Activated naive CD8-positive, alpha-beta T cell treated with anti-CD3 and anti-CD28 coated beads, Interleukin-2, amount 10 ng/mL, durations not matched to agents 7 days and 5 days (primary cell): ENCODE measurements around the gene R3HDM2. TPM values are rescaled to one million over a fixed set of nuclear protein-coding genes. Genes with fewer than 3 reads are reported as not detected.
"Not testable (repeated sequence)": the region's sequence is repeated elsewhere in the genome, so short reads cannot be mapped to it uniquely, and the experiment has no call there.

Source experiments
- ATAC-seq: fragments of 150-1000 bp; cut with Tn5 transposase; one replicate; pipeline ENCODE4 v1.10.0; 2021; ENCODE audit warnings: low read depth, moderate library complexity
- POLR2A ChIA-PET: fragments of 350-600 bp; sonication (Branson Sonifier 250); formaldehyde crosslinking; loops from one replicate; lab custom pipeline; 2021; ENCODE audit warnings: antibody characterized with exemption; lab: Charles Lee
- DNase-seq: peaks from one replicate; pipeline ENCODE4 v3.0.0; 2021
- H3K27ac Mint-ChIP-seq: one replicate; pipeline ENCODE4 v1.8.0; 2022; ENCODE audit warnings: mild to moderate bottlenecking, mixed read lengths
- H3K27me3 Mint-ChIP-seq: one replicate; pipeline ENCODE4 v1.8.0; 2022; ENCODE audit warnings: mild to moderate bottlenecking, moderate library complexity, mixed read lengths
- H3K36me3 Mint-ChIP-seq: one replicate; pipeline ENCODE4 v1.8.0; 2021; ENCODE audit warnings: mild to moderate bottlenecking, mixed read lengths
- H3K4me1 Mint-ChIP-seq: one replicate; pipeline ENCODE4 v1.8.0; 2021; ENCODE audit warnings: mixed read lengths
- H3K4me3 Mint-ChIP-seq: one replicate; pipeline ENCODE4 v1.8.0; 2022; ENCODE audit warnings: mild to moderate bottlenecking, moderate library complexity, mixed read lengths
- H3K9me3 Mint-ChIP-seq: one replicate; pipeline ENCODE4 v1.8.0; 2021; ENCODE audit warnings: mixed read lengths
- total RNA-seq, 2 experiments: library from RNA; stranded (reverse); gene quantifications; one replicate each; pipeline ENCODE4 v1.2.3, GENCODE V29; 2021

The R3HDM2 gene
- total RNA-seq, 2 experiments from 2014 or later, result 91.5 to 97.1 TPM

DNA sequence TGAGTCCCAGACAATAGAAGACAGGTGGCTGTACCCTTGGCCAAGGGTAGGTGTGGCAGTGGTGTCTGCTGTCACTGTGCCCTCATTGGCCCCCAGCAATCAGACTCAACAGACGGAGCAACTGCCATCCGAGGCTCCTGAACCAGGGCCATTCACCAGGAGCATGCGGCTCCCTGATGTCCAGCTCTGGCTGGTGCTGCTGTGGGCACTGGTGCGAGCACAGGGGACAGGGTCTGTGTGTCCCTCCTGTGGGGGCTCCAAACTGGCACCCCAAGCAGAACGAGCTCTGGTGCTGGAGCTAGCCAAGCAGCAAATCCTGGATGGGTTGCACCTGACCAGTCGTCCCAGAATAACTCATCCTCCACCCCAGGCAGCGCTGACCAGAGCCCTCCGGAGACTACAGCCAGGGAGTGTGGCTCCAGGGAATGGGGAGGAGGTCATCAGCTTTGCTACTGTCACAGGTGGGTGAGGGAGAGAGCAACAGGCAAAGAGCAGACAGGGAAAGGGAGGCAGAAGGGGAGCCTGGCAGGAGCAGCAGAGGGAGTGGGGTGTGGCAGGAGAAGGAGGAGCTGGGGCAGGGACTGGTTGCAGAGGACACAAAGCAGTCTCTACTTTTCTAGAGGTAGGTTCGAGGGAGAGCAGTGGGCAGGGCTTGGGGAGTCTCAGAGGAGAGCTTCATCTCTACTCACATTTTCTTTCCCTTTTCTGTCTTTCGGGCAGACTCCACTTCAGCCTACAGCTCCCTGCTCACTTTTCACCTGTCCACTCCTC is 24.7 kb upstream of the R3HDM2 start:
- peak overlapping the region; percentile 76 for H3K27ac Mint-ChIP-seq
- H3K4me1 Mint-ChIP-seq, result peaks cover 20% of the 10 kb centered on the region
- ATAC-seq, result no peak

DNA sequence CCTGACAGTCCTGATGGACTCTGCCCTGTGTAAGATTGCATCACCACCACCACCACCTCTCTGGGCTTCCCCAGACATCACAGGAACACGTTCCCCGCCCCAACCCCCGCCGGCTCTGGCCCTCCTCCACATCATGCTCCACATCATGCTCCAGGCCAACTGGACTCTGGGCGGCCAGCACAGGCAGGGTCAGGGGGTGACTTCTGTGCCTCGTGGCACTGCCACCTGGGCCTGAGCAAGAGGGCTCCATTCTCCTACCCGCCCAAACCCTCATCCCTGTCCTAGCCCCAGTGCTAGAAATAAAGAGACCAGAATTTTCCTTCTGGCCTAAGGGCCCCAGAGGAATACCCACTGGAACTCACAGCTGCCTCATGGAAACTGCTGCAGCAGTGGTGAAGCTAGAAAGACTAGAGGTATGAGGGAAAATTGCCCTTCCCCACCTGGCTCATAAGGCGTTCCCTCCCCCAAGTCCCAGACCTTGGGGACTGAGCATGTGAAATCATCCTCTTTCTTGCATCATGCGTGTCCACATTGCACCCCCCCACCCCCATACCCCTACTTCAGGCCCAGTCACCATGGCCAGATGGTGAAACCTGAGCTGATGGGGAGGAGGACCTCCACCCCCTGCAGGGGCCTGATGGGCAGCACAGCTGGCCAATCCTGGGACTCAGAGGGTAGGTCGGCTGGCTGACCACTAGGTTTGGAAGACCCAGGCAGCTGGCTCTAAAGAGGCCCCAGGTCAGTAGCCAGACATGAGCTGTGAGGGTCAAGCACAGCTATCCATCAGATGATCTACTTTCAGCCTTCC is 23.9 kb upstream of the R3HDM2 start, which contains the start of gene INHBE:
Gene INHBE, plus strand, starts transcription at position 742 of the 808 bp plus-strand sequence. CDS start 230 bp downstream, outside the sequence.
- H3K27ac Mint-ChIP-seq, result peak within 1 kb of the TSS; percentile 76
- POLR2A ChIA-PET, result interaction anchor here (1.1 kb wide), 1 partner anchor 65 kb away, joined by 3 read pairs; the partner anchor contains the start of gene DDIT3
- peaks cover 19% of the 10 kb centered on the region for H3K4me1 Mint-ChIP-seq
- H3K36me3 Mint-ChIP-seq, result no peaks in the 10 kb centered on the region
- DNase-seq (no peak), ATAC-seq (no peak)
- peaks cover 1% of the 10 kb centered on the region for H3K27me3 Mint-ChIP-seq
- peak within 1 kb of the TSS; percentile 79 for H3K4me3 Mint-ChIP-seq
- H3K9me3 Mint-ChIP-seq, result no peaks in the 10 kb centered on the region

More for the DNA sequence above, 24.7 kb upstream of the R3HDM2 start:
- Mint-ChIP-seq H3K9me3 (no peaks in the 10 kb centered on the region), H3K27me3 (peaks cover 6% of the 10 kb centered on the region), H3K4me3 (peak overlapping the region; percentile 79), H3K36me3 (no peaks in the 10 kb centered on the region)
- DNase-seq, result no peak
- POLR2A ChIA-PET, result interaction anchor here (1.1 kb wide), 1 partner anchor 65 kb away, joined by 3 read pairs; the partner anchor contains the start of gene DDIT3

DNA sequence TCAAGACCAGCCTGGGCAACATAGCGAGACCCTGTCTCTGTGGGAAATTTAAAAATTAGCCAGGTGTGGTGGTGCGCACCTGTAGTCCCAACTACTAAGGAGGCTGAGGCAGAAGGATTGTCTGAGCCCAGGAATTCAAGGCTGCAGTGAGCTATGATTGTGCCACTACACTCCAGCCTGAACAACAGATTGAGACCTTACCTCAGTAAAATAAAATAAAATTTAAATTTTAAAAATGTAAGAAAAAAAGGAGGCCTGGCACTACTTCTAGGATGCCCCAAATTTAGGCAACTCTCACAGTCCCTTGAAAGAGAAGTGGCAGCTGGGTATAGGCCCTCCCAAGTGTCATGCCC is 23.3 kb upstream of the R3HDM2 start:
- Mint-ChIP-seq H3K4me1 (peaks cover 16% of the 10 kb centered on the region), H3K4me3 (no peak overlapping the region), H3K9me3 (no peaks in the 10 kb centered on the region), H3K27me3 (no peaks in the 10 kb centered on the region), H3K27ac (no peak overlapping the region), H3K36me3 (no peaks in the 10 kb centered on the region)
- no peak for ATAC-seq
- POLR2A ChIA-PET, result no interaction called here
- DNase-seq, result no peak

DNA sequence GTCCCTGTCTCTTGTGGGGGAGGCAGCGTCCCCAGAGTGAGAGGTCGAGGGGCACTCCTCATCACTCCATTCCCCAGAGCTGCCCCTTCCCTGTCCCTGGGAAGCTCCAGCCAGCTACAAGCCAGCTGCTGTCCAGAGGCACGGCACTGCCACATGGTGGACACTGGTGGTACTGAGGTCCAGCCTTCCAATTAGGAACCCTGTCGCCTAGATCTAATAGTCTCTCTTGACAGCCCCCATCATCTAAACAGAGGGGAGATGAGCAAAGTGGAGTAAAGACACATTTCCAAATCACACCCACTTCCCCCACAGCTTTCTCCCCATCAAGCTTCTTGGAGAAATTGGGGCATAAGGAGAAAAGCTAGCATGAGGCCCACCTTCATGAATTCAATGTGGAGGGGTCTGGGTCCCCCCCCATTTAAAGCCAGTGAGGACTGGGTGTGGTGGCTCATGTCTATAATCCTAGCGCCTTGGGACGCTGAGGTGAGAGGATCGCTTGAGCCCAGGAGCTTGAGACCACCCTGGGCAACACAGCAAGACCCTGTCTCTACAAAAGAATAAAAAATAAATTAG is 22.2 kb upstream of the R3HDM2 start:
- Mint-ChIP-seq H3K9me3 (no peaks in the 10 kb centered on the region), H3K27ac (peak overlapping the region; percentile 47), H3K27me3 (no peaks in the 10 kb centered on the region), H3K4me1 (peaks cover 12% of the 10 kb centered on the region), H3K36me3 (no peaks in the 10 kb centered on the region), H3K4me3 (no peak overlapping the region)
- ATAC-seq, result peak; percentile 38
- POLR2A ChIA-PET, result interaction anchor here (1.2 to 1.7 kb wide), 3 partner anchors 9 to 23 kb away, joined by 4 to 8 read pairs (median 5); partner anchors contain the start of gene INHBC
- peak; percentile 70 for DNase-seq

DNA sequence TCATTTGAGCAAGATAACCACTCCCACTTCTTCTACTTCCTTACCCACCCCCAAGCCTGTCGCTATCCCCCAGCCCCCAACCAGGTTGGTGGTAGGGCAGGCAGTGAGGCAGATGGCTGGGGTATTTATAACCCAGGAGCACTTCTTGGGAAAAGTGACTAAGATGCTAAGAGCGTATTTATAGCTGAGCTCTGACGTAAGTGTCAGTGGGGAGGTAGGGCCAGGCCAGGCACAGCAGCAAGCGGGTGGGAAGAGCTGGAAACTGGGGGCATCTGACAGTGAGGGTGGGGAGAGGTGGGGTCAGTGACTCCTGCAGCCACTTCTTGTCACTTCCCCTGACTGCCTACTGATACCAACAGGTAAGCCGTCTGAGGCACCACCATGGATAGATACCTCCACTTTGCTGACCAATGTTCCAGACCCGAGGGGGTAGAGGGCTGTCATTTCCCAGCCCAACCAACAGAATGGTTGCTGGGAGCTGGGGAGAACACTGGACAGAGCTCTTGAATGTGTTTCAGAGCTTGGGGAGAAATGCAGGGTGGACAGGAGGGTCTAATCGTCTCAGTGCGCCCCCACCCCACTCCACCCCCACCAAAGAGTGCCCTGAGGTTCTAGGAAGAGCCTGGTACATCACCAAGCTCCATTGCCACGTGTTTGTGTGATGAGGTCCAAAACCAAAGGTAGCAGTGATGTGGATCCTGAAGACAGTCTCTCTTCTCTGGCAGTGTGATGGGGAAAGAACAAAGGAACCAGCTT is 21.5 kb upstream of the R3HDM2 start:
- H3K27me3 Mint-ChIP-seq, result no peaks in the 10 kb centered on the region
- H3K27ac Mint-ChIP-seq, result no peak overlapping the region
- no peaks in the 10 kb centered on the region for H3K9me3 Mint-ChIP-seq
- no peaks in the 10 kb centered on the region for H3K36me3 Mint-ChIP-seq
- DNase-seq, result no peak
- H3K4me3 Mint-ChIP-seq, result no peak overlapping the region
- peaks cover 12% of the 10 kb centered on the region for H3K4me1 Mint-ChIP-seq
- POLR2A ChIA-PET, result interaction anchor here (1.2 to 1.7 kb wide), 3 partner anchors 9 to 22 kb away, joined by 4 to 8 read pairs (median 5); partner anchors contain the start of gene INHBC
- ATAC-seq, result no peak

DNA sequence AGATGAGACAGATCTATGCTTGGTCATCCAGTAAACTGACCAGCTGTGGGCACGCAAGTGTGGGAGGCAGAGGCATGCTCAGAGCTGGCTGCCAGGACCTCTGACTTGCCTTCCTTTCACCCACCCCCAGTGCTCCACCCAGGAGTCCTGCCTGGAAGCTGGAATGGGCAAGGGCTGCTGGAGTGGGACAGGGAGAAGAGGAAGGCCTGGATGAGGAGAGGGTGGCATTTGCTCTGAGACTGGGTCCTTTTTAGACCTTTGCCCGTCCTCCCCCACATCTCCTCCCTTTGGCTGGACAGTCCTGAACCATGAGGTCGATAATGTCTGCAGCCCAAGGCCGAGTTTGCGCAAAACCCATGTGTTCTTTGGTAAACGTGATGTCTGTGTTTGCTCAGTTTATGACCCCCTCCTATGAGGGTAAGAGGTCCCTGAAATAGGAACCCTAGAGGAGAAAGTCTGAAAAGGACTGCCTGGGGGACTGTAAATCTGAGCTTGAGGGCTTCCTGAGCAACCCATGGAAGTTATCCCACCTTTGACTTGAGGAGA is 20.5 kb upstream of the R3HDM2 start:
- POLR2A ChIA-PET, result no interaction called here
- Mint-ChIP-seq H3K4me3 (no peak overlapping the region), H3K27ac (no peak overlapping the region), H3K36me3 (no peaks in the 10 kb centered on the region), H3K4me1 (peaks cover 12% of the 10 kb centered on the region), H3K27me3 (no peaks in the 10 kb centered on the region), H3K9me3 (no peaks in the 10 kb centered on the region)
- DNase-seq (no peak), ATAC-seq (no peak)

DNA sequence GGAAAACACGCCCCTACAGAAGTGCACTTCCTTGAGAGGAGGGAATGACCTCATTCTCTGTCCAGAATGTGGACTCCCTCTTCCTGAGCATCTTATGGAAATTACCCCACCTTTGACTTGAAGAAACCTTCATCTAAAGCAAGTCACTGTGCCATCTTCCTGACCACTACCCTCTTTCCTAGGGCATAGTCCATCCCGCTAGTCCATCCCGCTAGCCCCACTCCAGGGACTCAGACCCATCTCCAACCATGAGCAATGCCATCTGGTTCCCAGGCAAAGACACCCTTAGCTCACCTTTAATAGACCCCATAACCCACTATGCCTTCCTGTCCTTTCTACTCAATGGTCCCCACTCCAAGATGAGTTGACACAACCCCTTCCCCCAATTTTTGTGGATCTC is 19.2 kb upstream of the R3HDM2 start:
- POLR2A ChIA-PET, result no interaction called here
- Mint-ChIP-seq H3K4me3 (no peak overlapping the region), H3K27ac (no peak overlapping the region), H3K4me1 (peaks cover 9% of the 10 kb centered on the region), H3K27me3 (no peaks in the 10 kb centered on the region), H3K36me3 (no peaks in the 10 kb centered on the region), H3K9me3 (no peaks in the 10 kb centered on the region)
- DNase-seq (no peak), ATAC-seq (no peak)

DNA sequence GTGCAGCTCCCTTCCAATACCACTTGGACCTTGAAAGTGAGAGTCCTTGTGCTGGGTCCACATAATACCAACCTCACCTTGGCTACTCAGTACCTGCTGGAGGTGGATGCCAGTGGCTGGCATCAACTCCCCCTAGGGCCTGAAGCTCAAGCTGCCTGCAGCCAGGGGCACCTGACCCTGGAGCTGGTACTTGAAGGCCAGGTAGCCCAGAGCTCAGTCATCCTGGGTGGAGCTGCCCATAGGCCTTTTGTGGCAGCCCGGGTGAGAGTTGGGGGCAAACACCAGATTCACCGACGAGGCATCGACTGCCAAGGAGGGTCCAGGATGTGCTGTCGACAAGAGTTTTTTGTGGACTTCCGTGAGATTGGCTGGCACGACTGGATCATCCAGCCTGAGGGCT is 18.5 kb upstream of the R3HDM2 start:
- Mint-ChIP-seq H3K27me3 (no peaks in the 10 kb centered on the region), H3K4me3 (no peak overlapping the region), H3K9me3 (no peaks in the 10 kb centered on the region), H3K27ac (no peak overlapping the region), H3K4me1 (peaks cover 9% of the 10 kb centered on the region), H3K36me3 (no peaks in the 10 kb centered on the region)
- POLR2A ChIA-PET, result interaction anchor here (0.6 to 1.5 kb wide), 2 partner anchors 14 to 15 kb away, joined by 3 to 5 read pairs; no protein-coding TSS in a partner anchor
- no peak for DNase-seq
- no peak for ATAC-seq

DNA sequence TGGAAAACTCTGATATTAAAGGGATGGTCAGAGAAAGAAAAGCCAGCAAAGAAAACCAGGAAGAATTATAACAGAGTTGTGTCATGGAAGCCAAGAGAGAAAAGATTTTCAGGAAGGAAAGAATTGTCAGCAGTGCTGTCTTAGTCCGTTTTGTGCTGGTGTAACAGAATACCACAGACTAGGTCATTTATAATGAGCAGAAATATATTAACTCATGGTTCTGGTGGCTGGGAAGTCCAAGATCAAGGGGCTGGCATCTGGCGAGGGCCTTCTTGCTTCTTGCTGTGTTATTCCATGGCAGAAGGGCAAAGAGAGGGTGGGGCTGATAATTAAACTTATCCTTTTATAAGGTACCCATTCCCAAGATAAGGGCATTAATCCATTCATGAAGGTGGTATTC is 17.8 kb upstream of the R3HDM2 start:
- no peaks in the 10 kb centered on the region for H3K36me3 Mint-ChIP-seq
- peaks cover 9% of the 10 kb centered on the region for H3K4me1 Mint-ChIP-seq
- DNase-seq (no peak), ATAC-seq (no peak)
- POLR2A ChIA-PET, result interaction anchor here (0.6 to 1.5 kb wide), 2 partner anchors 13 to 15 kb away, joined by 3 to 5 read pairs; no protein-coding TSS in a partner anchor
- H3K4me3 Mint-ChIP-seq, result no peak overlapping the region
- H3K27me3 Mint-ChIP-seq, result no peaks in the 10 kb centered on the region
- H3K9me3 Mint-ChIP-seq, result no peaks in the 10 kb centered on the region
- no peak overlapping the region for H3K27ac Mint-ChIP-seq

DNA sequence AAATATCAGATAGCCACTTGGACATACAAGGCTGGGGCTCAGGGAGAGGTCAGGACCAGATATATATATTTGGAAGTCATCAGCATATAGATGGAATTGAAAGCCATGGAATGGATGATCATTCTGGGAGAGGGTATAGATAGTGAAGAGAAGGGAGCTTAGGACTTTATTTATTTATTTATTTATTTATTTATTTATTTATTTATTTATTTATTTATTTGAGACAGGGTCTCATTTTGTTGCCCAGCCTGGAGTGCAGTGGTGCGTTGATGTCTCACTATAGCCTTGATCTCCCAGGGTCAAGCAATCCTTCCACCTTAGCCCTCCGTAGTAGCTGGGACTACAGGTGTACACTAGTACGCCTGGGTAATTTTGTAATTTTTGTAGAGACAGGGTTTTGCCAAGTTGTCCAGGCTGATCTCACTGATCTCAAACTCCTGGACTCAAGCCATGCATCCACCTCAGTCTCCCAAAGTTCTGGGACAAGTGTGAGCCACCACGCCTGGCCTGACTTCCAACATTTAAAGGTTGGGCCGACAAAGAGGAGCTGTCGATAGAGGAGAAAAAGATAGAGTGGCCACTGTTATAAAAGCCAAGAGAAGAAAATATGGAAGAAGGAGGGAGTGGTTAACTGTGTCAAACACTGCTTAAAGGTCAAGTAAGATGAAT is 15.6 kb upstream of the R3HDM2 start:
- peaks cover 2% of the 10 kb centered on the region for H3K27me3 Mint-ChIP-seq
- H3K36me3 Mint-ChIP-seq, result no peaks in the 10 kb centered on the region
- ATAC-seq (no peak), DNase-seq (no peak)
- H3K4me1 Mint-ChIP-seq, result peaks cover 9% of the 10 kb centered on the region
- no peak overlapping the region for H3K4me3 Mint-ChIP-seq
- H3K27ac Mint-ChIP-seq, result no peak overlapping the region
- POLR2A ChIA-PET, result no interaction called here
- H3K9me3 Mint-ChIP-seq, result peaks cover 5% of the 10 kb centered on the region

DNA sequence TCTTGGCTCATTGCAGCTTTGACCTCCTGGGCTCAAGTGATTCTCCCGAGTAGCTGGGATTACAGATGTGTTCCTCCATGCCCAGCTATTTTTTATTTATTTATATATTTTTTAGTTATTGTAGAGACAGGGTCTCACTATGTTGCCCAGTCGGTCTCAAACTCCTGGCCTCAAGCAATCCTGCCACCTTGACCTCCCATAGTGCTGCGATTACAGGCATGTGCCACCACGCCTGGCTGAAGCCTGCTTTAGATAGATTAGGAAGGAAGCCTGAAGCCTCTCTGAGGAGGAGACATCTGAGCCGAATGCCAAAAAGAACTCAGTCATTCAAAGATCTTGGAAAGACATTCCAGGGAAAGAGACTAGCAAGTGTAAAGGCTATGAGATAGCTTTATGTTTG is 13.9 kb upstream of the R3HDM2 start:
- peaks cover 2% of the 10 kb centered on the region for H3K36me3 Mint-ChIP-seq
- no peak overlapping the region for H3K27ac Mint-ChIP-seq
- peaks cover 5% of the 10 kb centered on the region for H3K4me1 Mint-ChIP-seq
- H3K9me3 Mint-ChIP-seq, result peaks cover 8% of the 10 kb centered on the region
- POLR2A ChIA-PET, result no interaction called here
- ATAC-seq, result no peak
- no peak for DNase-seq
- H3K27me3 Mint-ChIP-seq, result peaks cover 9% of the 10 kb centered on the region
- H3K4me3 Mint-ChIP-seq, result no peak overlapping the region

DNA sequence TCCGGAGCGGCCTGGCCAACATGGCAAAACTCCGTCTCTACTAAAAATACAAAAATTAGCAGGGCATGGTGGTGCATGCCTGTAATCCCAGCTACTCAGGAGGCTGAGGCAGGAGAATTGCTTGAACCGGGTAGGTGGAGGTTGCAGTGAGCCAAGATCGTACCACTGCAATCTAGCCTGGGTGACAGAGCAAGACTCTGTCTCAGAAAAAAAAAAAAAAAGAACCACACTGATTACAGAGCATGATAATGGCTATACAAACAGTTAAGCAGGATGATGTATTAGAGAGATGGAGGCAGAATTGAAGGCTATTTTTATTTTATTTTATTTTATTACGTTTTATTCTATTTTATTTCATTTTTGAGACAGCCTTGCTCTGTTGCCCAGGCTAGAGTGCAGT is 13.5 kb upstream of the R3HDM2 start:
- H3K4me3 Mint-ChIP-seq, H3K4me1 Mint-ChIP-seq, H3K36me3 Mint-ChIP-seq, H3K27ac Mint-ChIP-seq, DNase-seq, H3K9me3 Mint-ChIP-seq, ATAC-seq, POLR2A ChIA-PET: not testable (repeated sequence)
- H3K27me3 Mint-ChIP-seq, result peaks cover 11% of the 10 kb centered on the region
